ENCODE measurements around the gene AURKB. TPM values are rescaled to one million over a fixed set of nuclear protein-coding genes. Genes with fewer than 3 reads are reported as not detected.

The AURKB gene
- total and polyA plus RNA-seq, 2 of the 13 experiments (the other 11 are each of a cell fraction or from before 2014, with no cell fraction given) = 29.5 to 75.3 TPM

DNA sequence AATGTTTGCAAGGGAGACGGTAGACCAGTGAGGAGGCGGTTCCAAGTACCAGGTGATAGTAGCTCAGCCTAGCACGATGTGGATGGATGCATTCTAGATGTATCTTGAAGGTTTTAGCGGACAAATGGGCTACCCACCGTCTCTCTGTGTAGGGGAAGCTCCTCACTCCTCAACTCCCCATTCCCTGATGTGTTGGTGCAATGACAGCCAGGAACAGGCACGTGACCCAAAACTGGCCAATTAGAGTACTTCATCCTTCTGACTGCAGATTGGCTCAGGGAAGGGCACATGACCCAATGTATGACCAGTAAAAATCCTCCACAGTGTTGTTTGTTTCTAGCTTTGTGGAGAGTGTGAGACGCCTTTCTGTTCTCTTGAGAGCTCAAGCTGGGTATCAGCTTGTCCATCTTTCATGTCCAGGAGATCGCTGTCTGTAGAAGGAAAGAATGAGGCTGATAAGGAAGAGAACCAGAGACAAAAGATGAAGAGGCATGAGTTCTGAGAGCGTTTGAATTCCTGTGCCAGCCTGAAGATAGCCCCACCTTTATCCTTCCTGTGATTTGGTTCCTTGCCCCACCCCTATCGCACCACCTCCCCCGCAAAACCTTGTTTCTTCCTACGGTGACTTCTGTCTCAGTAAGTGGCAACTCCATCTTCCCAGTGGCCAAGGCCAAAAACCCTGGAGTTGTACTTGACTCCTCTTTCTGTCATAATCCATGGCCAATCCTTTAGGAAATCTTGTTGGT is 18.1 kb downstream of the AURKB start (continued):
- TF ChIP-seq THAP11 (CRISPR knock-in tag; IDR thresholded peaks at IDR 0.05) (peak; percentile 25; the same call in 1 of the 2 replicates), FOXK2 (IDR thresholded peaks at IDR 0.05) (0 out of 2 replicates have a peak, but pooled peaks have one; percentile 29), RFX5 (IDR thresholded peaks at IDR 0.05; ENCODE audit: low read depth, low read length) (no peak), MEF2D (CRISPR knock-in tag; IDR thresholded peaks at IDR 0.05) (0 out of 2 replicates have a peak, but pooled peaks have one; percentile 49), POGZ (CRISPR knock-in tag; IDR thresholded peaks at IDR 0.05) (0 out of 2 replicates have a peak, but pooled peaks have one; percentile 48), SAP130 (CRISPR knock-in tag; IDR thresholded peaks at IDR 0.05; ENCODE audit: low read depth) (peak; percentile 82), SIN3A (IDR thresholded peaks at IDR 0.05; ENCODE audit: borderline replicate concordance, low read depth, low read length) (peak; percentile 75; the same call in 1 of the 2 replicates), ZNF30 (CRISPR knock-in tag; IDR thresholded peaks at IDR 0.05) (no peak), SSRP1 (CRISPR knock-in tag; IDR thresholded peaks at IDR 0.05) (0 out of 2 replicates have a peak, but pooled peaks have one; percentile 23), XRCC5 (optimal IDR thresholded peaks at IDR 0.05; ENCODE audit: low read length) (peak; percentile 14), ZFP62 (CRISPR knock-in tag; IDR thresholded peaks at IDR 0.05) (no peak), GPN1 (CRISPR knock-in tag; IDR thresholded peaks at IDR 0.05; ENCODE audit: borderline replicate concordance) (no peak), ZNF598 (CRISPR knock-in tag; IDR thresholded peaks at IDR 0.05; ENCODE audit: borderline replicate concordance) (no peak), CEBPB (IDR thresholded peaks at IDR 0.05; ENCODE audit: borderline replicate concordance, low read depth, low read length) (peak; percentile 43; the same call in 1 of the 2 replicates), SALL1 (CRISPR knock-in tag; IDR thresholded peaks at IDR 0.05) (peak; percentile 53; the same call in 1 of the 2 replicates), HOXA3 (CRISPR knock-in tag; IDR thresholded peaks at IDR 0.05) (no peak), ERF (CRISPR knock-in tag; IDR thresholded peaks at IDR 0.05) (peak; percentile 44; the same call in 1 of the 2 replicates), HCFC1 (IDR thresholded peaks at IDR 0.05; ENCODE audit: low read depth, low read length) (no peak), FOSL2 (CRISPR knock-in tag; IDR thresholded peaks at IDR 0.05) (no peak)
- TF ChIP-seq, protein P1, sequence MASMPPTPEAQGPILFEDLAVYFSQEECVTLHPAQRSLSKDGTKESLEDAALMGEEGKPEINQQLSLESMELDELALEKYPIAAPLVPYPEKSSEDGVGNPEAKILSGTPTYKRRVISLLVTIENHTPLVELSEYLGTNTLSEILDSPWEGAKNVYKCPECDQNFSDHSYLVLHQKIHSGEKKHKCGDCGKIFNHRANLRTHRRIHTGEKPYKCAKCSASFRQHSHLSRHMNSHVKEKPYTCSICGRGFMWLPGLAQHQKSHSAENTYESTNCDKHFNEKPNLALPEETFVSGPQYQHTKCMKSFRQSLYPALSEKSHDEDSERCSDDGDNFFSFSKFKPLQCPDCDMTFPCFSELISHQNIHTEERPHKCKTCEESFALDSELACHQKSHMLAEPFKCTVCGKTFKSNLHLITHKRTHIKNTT (CRISPR knock-in tag; IDR thresholded peaks at IDR 0.05) = no peak
- TF ChIP-seq, protein P2, sequence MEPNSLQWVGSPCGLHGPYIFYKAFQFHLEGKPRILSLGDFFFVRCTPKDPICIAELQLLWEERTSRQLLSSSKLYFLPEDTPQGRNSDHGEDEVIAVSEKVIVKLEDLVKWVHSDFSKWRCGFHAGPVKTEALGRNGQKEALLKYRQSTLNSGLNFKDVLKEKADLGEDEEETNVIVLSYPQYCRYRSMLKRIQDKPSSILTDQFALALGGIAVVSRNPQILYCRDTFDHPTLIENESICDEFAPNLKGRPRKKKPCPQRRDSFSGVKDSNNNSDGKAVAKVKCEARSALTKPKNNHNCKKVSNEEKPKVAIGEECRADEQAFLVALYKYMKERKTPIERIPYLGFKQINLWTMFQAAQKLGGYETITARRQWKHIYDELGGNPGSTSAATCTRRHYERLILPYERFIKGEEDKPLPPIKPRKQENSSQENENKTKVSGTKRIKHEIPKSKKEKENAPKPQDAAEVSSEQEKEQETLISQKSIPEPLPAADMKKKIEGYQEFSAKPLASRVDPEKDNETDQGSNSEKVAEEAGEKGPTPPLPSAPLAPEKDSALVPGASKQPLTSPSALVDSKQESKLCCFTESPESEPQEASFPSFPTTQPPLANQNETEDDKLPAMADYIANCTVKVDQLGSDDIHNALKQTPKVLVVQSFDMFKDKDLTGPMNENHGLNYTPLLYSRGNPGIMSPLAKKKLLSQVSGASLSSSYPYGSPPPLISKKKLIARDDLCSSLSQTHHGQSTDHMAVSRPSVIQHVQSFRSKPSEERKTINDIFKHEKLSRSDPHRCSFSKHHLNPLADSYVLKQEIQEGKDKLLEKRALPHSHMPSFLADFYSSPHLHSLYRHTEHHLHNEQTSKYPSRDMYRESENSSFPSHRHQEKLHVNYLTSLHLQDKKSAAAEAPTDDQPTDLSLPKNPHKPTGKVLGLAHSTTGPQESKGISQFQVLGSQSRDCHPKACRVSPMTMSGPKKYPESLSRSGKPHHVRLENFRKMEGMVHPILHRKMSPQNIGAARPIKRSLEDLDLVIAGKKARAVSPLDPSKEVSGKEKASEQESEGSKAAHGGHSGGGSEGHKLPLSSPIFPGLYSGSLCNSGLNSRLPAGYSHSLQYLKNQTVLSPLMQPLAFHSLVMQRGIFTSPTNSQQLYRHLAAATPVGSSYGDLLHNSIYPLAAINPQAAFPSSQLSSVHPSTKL (CRISPR knock-in tag; IDR thresholded peaks at IDR 0.05) = no peak
- TF ChIP-seq, protein P3, sequence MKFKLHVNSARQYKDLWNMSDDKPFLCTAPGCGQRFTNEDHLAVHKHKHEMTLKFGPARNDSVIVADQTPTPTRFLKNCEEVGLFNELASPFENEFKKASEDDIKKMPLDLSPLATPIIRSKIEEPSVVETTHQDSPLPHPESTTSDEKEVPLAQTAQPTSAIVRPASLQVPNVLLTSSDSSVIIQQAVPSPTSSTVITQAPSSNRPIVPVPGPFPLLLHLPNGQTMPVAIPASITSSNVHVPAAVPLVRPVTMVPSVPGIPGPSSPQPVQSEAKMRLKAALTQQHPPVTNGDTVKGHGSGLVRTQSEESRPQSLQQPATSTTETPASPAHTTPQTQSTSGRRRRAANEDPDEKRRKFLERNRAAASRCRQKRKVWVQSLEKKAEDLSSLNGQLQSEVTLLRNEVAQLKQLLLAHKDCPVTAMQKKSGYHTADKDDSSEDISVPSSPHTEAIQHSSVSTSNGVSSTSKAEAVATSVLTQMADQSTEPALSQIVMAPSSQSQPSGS (CRISPR knock-in tag; IDR thresholded peaks at IDR 0.05) = 0 out of 2 replicates have a peak, but pooled peaks have one; percentile 26
- TF ChIP-seq, protein P4, sequence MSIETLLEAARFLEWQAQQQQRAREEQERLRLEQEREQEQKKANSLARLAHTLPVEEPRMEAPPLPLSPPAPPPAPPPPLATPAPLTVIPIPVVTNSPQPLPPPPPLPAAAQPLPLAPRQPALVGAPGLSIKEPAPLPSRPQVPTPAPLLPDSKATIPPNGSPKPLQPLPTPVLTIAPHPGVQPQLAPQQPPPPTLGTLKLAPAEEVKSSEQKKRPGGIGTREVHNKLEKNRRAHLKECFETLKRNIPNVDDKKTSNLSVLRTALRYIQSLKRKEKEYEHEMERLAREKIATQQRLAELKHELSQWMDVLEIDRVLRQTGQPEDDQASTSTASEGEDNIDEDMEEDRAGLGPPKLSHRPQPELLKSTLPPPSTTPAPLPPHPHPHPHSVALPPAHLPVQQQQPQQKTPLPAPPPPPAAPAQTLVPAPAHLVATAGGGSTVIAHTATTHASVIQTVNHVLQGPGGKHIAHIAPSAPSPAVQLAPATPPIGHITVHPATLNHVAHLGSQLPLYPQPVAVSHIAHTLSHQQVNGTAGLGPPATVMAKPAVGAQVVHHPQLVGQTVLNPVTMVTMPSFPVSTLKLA (IDR thresholded peaks at IDR 0.05) = peak; percentile 58

All from HepG2 (cell line).